Astrocyte (in vitro differentiated cells and primary cell): ENCODE results near the gene ANKRD11.

Experiments used
- CTCF ChIP-seq: IDR thresholded peaks from 2 replicates; pipeline ENCODE4 v1.5.1; 2011; ENCODE audit warnings: low read depth, mild to moderate bottlenecking, inconsistent platforms, low read length, moderate library complexity; ENCODE audit not compliant: insufficient read depth
- EZH2 ChIP-seq: IDR thresholded peaks from 2 replicates; pipeline ENCODE4 v1.6.1; 2012; ENCODE audit warnings: mild to moderate bottlenecking, low read length, inconsistent platforms; ENCODE audit not compliant: insufficient read depth

- no peak for TF ChIP-seq EZH2
- TF ChIP-seq CTCF: no peak
These were observed 77.5 kb downstream of the ANKRD11 start for GRCh38 chr16:89412811-89413210.
